PC-3 (cell line): ENCODE results near the gene SUV39H1.

Experiments used
- CTCF ChIP-seq: fragments of 300-600 bp; sonication (generic); conservative IDR thresholded peaks from 2 replicates; pipeline ENCODE4 v1.5.1; 2017; ENCODE audit warnings: antibody characterized with exemption, low read depth, mild to moderate bottlenecking, low read length
- EZH2 ChIP-seq: fragments of 300-600 bp; sonication (generic); IDR thresholded peaks from one replicate; pipeline ENCODE4 v1.6.1; 2017; ENCODE audit warnings: antibody characterized with exemption, mild to moderate bottlenecking, low read length; ENCODE audit not compliant: unreplicated experiment
- EZH2phosphoT487 ChIP-seq: fragments of 300-600 bp; sonication (generic); IDR thresholded peaks from 2 replicates; pipeline ENCODE4 v1.6.1; 2018; ENCODE audit warnings: mild to moderate bottlenecking, antibody characterized with exemption, low read length, borderline replicate concordance

GRCh38 chrX:48728653-48729052 lies 32.1 kb downstream of the SUV39H1 start:
- TF ChIP-seq CTCF: no peak
- TF ChIP-seq EZH2: no peak
- TF ChIP-seq EZH2phosphoT487: no peak
